HG02763 (cell line): Measurements from ENCODE around the gene CAMK2A.
"Not testable (repeated sequence)": the region's sequence is repeated elsewhere in the genome, so short reads cannot be mapped to it uniquely, and the experiment has no call there.

Source experiments
- ATAC-seq: cut with Tn5 transposase; IDR thresholded peaks from one replicate; pipeline ENCODE4 v1.9.1; 2021; ENCODE audit warnings: mild to moderate bottlenecking, moderate library complexity; ENCODE audit not compliant: unreplicated experiment

The CAMK2A gene

DNA sequence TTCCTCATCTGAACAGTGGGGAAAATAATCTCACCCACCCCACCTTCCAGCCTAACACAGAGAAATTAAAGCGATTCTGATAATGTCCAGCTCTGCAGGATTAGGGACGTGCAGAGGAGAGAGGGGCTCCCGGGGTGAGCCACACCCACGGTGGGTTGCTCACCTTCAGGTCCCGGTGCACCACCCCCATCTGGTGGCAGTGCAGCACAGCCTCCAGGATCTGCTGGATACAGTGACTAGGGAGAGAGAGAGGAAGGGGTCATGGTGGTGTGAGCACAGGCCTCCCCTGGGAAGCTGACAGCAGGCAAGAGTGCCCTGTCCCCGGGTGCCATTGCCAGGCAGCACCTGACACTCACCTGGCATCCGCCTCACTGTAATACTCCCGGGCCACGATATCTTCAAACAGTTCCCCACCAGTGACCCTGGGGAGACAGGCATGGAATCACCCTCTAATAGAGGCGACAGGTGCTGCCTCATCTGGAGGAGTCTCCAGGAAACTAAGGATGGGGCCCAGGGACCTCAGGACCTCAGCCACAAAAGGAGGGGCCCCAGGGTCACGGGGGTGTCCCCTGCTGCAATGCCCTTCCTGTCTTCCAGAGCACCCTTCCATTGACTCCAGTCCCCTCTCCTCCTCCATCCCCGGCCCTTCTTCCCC lies 33.0 kb downstream of the CAMK2A start:
- ATAC-seq, result no peak

GRCh38 chr5:150255659-150256409 lies 33.7 kb downstream of the CAMK2A start:
- no peak for ATAC-seq

DNA sequence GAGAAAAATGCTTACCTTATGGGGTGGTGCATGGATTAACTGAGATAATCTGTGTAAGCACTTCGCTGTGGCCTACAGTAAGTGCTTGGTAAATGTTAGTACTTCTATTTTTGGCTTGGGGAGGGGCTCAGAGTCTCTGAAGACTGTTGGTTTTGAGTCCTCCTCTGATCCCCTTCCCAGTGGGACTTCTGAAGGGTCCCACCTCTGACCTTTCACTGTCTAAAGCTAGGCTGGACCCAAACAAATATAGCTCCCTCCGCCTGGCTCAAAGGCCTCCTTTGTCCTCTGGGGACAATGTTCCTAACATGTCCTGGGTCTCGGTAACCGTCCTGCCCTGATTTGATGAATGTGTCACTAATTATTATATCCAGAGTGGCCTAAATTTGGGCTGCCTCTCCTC lies 34.8 kb downstream of the CAMK2A start:
- ATAC-seq, result no peak

DNA sequence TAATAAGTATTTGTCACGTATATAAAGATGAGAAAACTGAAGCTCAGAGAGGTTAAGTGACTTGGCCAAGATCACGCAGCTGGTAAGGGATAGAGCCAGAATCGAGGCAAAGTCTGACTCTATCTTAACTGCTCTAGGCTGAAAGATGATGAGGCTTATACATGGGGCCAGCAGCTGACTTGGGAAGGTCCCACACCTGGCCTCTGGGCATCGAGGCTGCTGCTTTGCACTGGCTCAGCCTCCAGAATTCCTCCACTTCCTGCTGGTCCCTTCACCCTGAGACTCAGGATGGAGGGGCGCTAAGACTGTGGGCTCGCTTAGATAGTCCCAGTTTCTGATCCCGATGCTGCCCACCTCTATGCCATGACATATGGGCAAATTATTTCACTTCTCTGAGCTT lies 35.2 kb downstream of the CAMK2A start:
- no peak for ATAC-seq

GRCh38 chr5:150253416-150254208 lies 36.0 kb downstream of the CAMK2A start:
- ATAC-seq, result no peak

- no peak for ATAC-seq
Measured at GRCh38 chr5:150252489-150252888, 37.1 kb downstream of the CAMK2A start.

GRCh38 chr5:150251504-150251903 lies 38.1 kb downstream of the CAMK2A start:
- no peak for ATAC-seq

GRCh38 chr5:150249744-150250143 lies 39.8 kb downstream of the CAMK2A start:
- no peak for ATAC-seq

DNA sequence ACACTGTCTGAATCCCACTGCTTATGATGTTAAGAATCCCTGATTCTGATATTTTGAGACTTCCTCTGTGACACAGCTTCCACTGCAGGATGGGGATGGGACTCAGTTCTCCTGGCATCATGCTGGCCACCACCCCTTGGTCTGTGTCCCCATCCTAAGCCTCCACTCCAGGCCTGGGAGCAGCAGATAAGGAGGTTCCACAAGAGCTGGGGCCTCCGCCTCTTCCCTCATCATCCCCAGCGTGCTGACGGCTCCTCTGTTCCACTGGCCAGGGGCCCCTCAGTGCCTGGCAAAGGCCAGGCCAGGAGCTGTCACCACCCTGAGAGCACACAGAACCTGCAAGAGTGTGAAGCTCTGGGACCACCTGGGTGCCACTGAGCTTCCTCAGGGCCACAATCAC lies 40.6 kb downstream of the CAMK2A start:
- ATAC-seq, result no peak

GRCh38 chr5:150248493-150248892 lies 41.1 kb downstream of the CAMK2A start:
- not testable (repeated sequence) for ATAC-seq

DNA sequence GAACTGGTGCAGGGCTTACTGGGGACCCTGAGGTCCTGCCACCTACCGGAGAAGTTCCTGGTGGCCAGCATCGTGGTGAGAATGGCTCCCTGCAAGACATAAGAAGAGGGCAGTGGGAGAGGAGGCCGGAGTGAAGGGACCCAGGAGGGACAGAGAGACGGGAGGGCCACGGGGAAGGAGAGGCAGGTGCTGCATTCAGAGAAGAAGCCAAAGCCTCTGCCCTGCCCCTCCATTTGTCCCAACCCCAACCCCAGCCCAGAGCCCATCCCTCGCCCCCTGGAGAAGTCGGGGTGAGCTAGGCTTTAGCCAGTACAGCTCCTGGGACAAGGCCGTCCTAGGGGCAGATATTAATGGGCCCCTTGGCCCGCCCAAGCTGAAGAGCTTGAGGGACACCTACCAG lies 41.8 kb downstream of the CAMK2A start:
- ATAC-seq, result no peak

DNA sequence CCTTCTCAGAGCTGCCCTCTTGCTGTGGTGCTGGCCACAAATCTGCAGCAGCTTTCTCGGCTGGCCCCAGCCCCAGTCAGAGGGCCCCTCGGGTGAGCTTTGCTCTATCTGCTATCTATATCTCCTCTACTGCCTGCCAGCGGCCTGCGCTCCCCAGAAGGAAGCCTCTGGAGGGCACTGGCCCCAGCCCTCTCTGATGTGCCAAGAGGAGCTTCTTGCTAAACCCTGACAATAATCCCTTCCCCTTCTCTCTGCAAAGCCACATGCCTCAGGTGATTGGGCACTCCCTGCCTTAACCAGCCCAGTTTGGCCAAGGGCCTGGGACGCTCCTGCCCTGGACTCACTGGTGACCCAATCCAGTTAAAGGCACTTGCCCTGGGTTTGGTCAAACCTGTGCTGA lies 42.7 kb downstream of the CAMK2A start:
- no peak for ATAC-seq

- ATAC-seq, result no peak
Measured at GRCh38 chr5:150246429-150246828, 43.1 kb downstream of the CAMK2A start.

- ATAC-seq, result no peak
Measured at GRCh38 chr5:150245808-150246207, 43.8 kb downstream of the CAMK2A start.

DNA sequence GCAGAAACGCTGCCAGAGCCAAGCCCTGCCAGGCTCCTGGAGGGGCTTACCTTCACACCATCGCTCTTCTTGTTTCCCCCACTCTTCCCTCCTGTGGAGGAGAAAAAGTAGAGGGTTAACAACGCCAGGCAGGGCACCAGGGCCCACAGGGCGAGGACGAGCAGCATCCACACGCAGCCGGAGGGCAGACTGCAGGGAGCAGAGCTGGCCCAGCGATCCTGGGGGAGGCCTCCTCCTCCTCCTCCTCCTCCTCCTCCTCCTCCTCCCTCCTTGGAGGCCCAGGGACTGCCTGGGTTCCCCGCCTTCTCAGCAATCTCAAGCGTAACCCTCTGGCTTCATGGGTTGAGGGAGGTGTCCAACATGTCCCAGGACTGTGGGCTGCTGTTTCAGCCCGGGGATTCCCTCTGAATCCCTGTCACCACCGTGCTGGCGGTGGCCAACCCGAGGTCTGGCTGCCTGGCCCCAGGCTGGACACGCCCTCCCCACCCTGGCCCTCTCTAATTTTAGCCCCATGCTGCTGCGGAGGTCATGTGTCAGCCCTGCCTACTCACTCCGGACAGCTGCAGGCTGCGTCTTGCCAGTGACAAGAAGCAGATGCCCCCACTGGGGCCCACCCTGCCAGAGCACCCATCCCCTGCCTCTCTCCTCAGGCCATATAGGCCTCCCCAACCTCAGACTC lies 44.3 kb downstream of the CAMK2A start:
- ATAC-seq, result no peak

- no peak for ATAC-seq
Measured at GRCh38 chr5:150244209-150244608, 45.4 kb downstream of the CAMK2A start.

DNA sequence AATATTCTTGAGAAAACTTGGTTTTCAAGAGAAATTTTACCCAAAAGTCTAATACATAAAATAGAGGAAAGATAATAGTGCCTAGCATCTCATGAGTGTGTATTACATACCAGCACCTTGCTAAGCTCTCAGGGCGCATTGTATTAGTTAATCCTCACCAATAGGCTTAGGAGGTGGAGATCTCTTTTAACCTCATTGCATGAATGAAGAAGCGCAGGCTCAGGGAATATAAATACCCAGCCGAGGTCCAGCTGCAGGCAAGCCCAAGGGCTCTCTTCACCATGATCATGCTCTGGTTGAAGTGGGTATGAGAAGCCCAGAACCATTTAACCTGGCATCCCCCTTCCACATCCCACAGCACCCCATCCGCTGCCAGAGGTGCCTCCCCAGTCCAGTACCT lies 46.0 kb downstream of the CAMK2A start:
- ATAC-seq, result no peak

- ATAC-seq, result no peak
Measured at GRCh38 chr5:150242251-150242894, 47.2 kb downstream of the CAMK2A start.

DNA sequence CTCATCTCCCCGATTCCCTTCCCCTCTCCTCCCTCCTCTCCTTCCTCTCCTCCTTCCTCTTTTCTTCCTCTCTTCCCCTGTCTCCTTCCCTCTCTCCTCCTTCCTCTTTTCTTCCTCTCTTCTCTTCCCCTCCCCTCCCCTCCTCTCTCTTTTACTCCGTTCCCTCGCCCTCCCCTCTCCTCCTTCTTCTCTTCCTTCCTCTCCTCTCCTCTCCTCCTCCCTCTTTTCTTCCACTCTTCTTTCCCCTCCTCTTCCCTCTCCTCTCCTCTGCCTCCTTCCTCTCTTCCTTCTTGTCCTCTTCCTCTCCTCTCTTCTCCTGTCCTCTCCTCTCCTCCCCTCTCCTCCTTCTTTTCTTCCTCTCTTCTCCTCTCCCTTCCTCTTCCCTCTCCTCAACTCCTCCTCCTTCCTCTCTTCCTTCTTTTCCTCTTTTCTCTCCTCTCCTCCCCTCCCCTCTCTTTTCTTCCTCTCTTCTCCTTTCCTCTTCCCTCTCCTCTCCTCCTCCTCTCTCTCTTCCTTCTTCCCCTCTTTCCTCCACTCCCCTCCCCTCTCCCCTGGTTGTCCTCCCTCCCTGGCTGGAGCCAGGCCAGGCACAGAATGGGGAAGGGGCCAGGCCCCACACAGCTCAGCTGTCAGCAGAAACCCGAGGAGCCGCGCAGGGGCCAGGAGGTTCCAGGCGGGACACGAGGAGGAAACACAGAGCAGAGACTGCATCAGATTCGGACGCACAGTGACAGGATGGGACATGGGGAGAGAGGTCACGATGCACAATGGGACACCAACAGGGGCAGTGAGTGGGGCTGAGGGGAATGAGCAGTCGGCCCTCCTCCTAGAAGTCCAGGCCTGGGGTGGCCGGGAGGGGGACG lies 48.0 kb downstream of the CAMK2A start:
- no peak for ATAC-seq

- no peak for ATAC-seq
Measured at GRCh38 chr5:150239794-150240122, 49.8 kb downstream of the CAMK2A start.
